ENCODE data around the gene RNF5.

Gene RNF5

GRCh38 chr6:32214126-32214525 lies 35.9 kb downstream of the RNF5 start:
- H3K27ac ChIP-seq (ENCODE audit: low read depth, low read length), result no peak overlapping the region
- no peaks in the 10 kb centered on the region for H3K4me1 ChIP-seq (ENCODE audit: control insufficient read depth, insufficient read depth, low read length, unreplicated experiment)
- H3K4me3 ChIP-seq (ENCODE audit: low read depth, low read length), result no peak overlapping the region
- H3K79me2 ChIP-seq (ENCODE audit: control insufficient read depth, insufficient read depth, low read length, unreplicated experiment), result no peaks in the 10 kb centered on the region
- no peak overlapping the region for H2AFZ ChIP-seq (ENCODE audit: low read length, unreplicated experiment)
- H3K27me3 ChIP-seq (ENCODE audit: insufficient read depth, low read length), result peaks cover 19% of the 10 kb centered on the region
- no peaks in the 10 kb centered on the region for H3K36me3 ChIP-seq (ENCODE audit: insufficient read depth, low read length)

GRCh38 chr6:32215617-32216016 lies 37.4 kb downstream of the RNF5 start:
- no peaks in the 10 kb centered on the region for H3K4me1 ChIP-seq (ENCODE audit: control insufficient read depth, insufficient read depth, low read length, unreplicated experiment)
- H3K79me2 ChIP-seq (ENCODE audit: control insufficient read depth, insufficient read depth, low read length, unreplicated experiment), result no peaks in the 10 kb centered on the region
- no peaks in the 10 kb centered on the region for H3K36me3 ChIP-seq (ENCODE audit: insufficient read depth, low read length)
- H2AFZ ChIP-seq (ENCODE audit: low read length, unreplicated experiment), result no peak overlapping the region
- H3K27ac ChIP-seq (ENCODE audit: low read depth, low read length), result no peak overlapping the region
- peaks cover 23% of the 10 kb centered on the region for H3K27me3 ChIP-seq (ENCODE audit: insufficient read depth, low read length)
- no peak overlapping the region for H3K4me3 ChIP-seq (ENCODE audit: low read depth, low read length)

GRCh38 chr6:32216285-32216684 lies 38.1 kb downstream of the RNF5 start:
- Histone ChIP-seq H3K36me3 (ENCODE audit: insufficient read depth, low read length) (no peaks in the 10 kb centered on the region), H3K27me3 (ENCODE audit: insufficient read depth, low read length) (peaks cover 26% of the 10 kb centered on the region), H2AFZ (ENCODE audit: low read length, unreplicated experiment) (no peak overlapping the region), H3K4me3 (ENCODE audit: low read depth, low read length) (no peak overlapping the region), H3K4me1 (ENCODE audit: control insufficient read depth, insufficient read depth, low read length, unreplicated experiment) (no peaks in the 10 kb centered on the region), H3K27ac (ENCODE audit: low read depth, low read length) (no peak overlapping the region), H3K79me2 (ENCODE audit: control insufficient read depth, insufficient read depth, low read length, unreplicated experiment) (no peaks in the 10 kb centered on the region)

- H3K79me2 ChIP-seq (ENCODE audit: control insufficient read depth, insufficient read depth, low read length, unreplicated experiment), result no peaks in the 10 kb centered on the region
- H3K4me3 ChIP-seq (ENCODE audit: low read depth, low read length), result no peak overlapping the region
- H2AFZ ChIP-seq (ENCODE audit: low read length, unreplicated experiment), result no peak overlapping the region
- no peak overlapping the region for H3K27ac ChIP-seq (ENCODE audit: low read depth, low read length)
- no peaks in the 10 kb centered on the region for H3K36me3 ChIP-seq (ENCODE audit: insufficient read depth, low read length)
- peaks cover 26% of the 10 kb centered on the region for H3K27me3 ChIP-seq (ENCODE audit: insufficient read depth, low read length)
- no peaks in the 10 kb centered on the region for H3K4me1 ChIP-seq (ENCODE audit: control insufficient read depth, insufficient read depth, low read length, unreplicated experiment)
These were observed 38.8 kb downstream of the RNF5 start for GRCh38 chr6:32216998-32217397.

GRCh38 chr6:32218167-32218566 lies 40.0 kb downstream of the RNF5 start:
- H3K4me1 ChIP-seq (ENCODE audit: control insufficient read depth, insufficient read depth, low read length, unreplicated experiment), result no peaks in the 10 kb centered on the region
- no peak overlapping the region for H2AFZ ChIP-seq (ENCODE audit: low read length, unreplicated experiment)
- no peaks in the 10 kb centered on the region for H3K36me3 ChIP-seq (ENCODE audit: insufficient read depth, low read length)
- no peak overlapping the region for H3K27ac ChIP-seq (ENCODE audit: low read depth, low read length)
- no peaks in the 10 kb centered on the region for H3K79me2 ChIP-seq (ENCODE audit: control insufficient read depth, insufficient read depth, low read length, unreplicated experiment)
- H3K27me3 ChIP-seq (ENCODE audit: insufficient read depth, low read length), result peaks cover 26% of the 10 kb centered on the region
- H3K4me3 ChIP-seq (ENCODE audit: low read depth, low read length), result no peak overlapping the region

- no peaks in the 10 kb centered on the region for H3K79me2 ChIP-seq (ENCODE audit: control insufficient read depth, insufficient read depth, low read length, unreplicated experiment)
- no peak overlapping the region for H2AFZ ChIP-seq (ENCODE audit: low read length, unreplicated experiment)
- no peaks in the 10 kb centered on the region for H3K4me1 ChIP-seq (ENCODE audit: control insufficient read depth, insufficient read depth, low read length, unreplicated experiment)
- H3K4me3 ChIP-seq (ENCODE audit: low read depth, low read length), result no peak overlapping the region
- no peak overlapping the region for H3K27ac ChIP-seq (ENCODE audit: low read depth, low read length)
- H3K27me3 ChIP-seq (ENCODE audit: insufficient read depth, low read length), result peaks cover 26% of the 10 kb centered on the region
- no peaks in the 10 kb centered on the region for H3K36me3 ChIP-seq (ENCODE audit: insufficient read depth, low read length)
These were observed 41.8 kb downstream of the RNF5 start for GRCh38 chr6:32220021-32220420.

GRCh38 chr6:32222333-32223230 lies 44.4 kb downstream of the RNF5 start:
- Histone ChIP-seq H3K27me3 (ENCODE audit: insufficient read depth, low read length) (peaks cover 20% of the 10 kb centered on the region), H3K79me2 (ENCODE audit: control insufficient read depth, insufficient read depth, low read length, unreplicated experiment) (no peaks in the 10 kb centered on the region), H3K4me1 (ENCODE audit: control insufficient read depth, insufficient read depth, low read length, unreplicated experiment) (no peaks in the 10 kb centered on the region), H3K36me3 (ENCODE audit: insufficient read depth, low read length) (no peaks in the 10 kb centered on the region), H3K27ac (ENCODE audit: low read depth, low read length) (no peak overlapping the region), H3K4me3 (ENCODE audit: low read depth, low read length) (no peak overlapping the region), H2AFZ (ENCODE audit: low read length, unreplicated experiment) (no peak overlapping the region)

GRCh38 chr6:32223258-32224235 lies 45.3 kb downstream of the RNF5 start, which contains the start of gene NOTCH4:
Gene NOTCH4, minus strand, starts transcription at chr6:32224067. Its CDS starts 139 bp downstream, at chr6:32223928.
- H3K27ac ChIP-seq (ENCODE audit: low read depth, low read length), result no peak within 1 kb of the TSS
- H2AFZ ChIP-seq (ENCODE audit: low read length, unreplicated experiment), result no peak within 1 kb of the TSS
- H3K4me1 ChIP-seq (ENCODE audit: control insufficient read depth, insufficient read depth, low read length, unreplicated experiment), result no peaks in the 10 kb centered on the region
- peaks cover 12% of the 10 kb centered on the region for H3K27me3 ChIP-seq (ENCODE audit: insufficient read depth, low read length)
- H3K79me2 ChIP-seq (ENCODE audit: control insufficient read depth, insufficient read depth, low read length, unreplicated experiment), result no peaks in the 10 kb centered on the region
- no peak within 1 kb of the TSS for H3K4me3 ChIP-seq (ENCODE audit: low read depth, low read length)
- no peaks in the 10 kb centered on the region for H3K36me3 ChIP-seq (ENCODE audit: insufficient read depth, low read length)

- H3K4me3 ChIP-seq (ENCODE audit: low read depth, low read length), result no peak overlapping the region
- no peak overlapping the region for H3K27ac ChIP-seq (ENCODE audit: low read depth, low read length)
- no peaks in the 10 kb centered on the region for H3K36me3 ChIP-seq (ENCODE audit: insufficient read depth, low read length)
- H3K4me1 ChIP-seq (ENCODE audit: control insufficient read depth, insufficient read depth, low read length, unreplicated experiment), result no peaks in the 10 kb centered on the region
- H3K27me3 ChIP-seq (ENCODE audit: insufficient read depth, low read length), result peaks cover 7% of the 10 kb centered on the region; the same call in 1 of the 2 replicates
- H2AFZ ChIP-seq (ENCODE audit: low read length, unreplicated experiment), result no peak overlapping the region
- no peaks in the 10 kb centered on the region for H3K79me2 ChIP-seq (ENCODE audit: control insufficient read depth, insufficient read depth, low read length, unreplicated experiment)
These were observed 46.5 kb downstream of the RNF5 start for GRCh38 chr6:32224696-32225095.

GRCh38 chr6:32226434-32226833 lies 48.2 kb downstream of the RNF5 start:
- no peak overlapping the region for H3K27ac ChIP-seq (ENCODE audit: low read depth, low read length)
- H3K27me3 ChIP-seq (ENCODE audit: insufficient read depth, low read length), result no peaks in the 10 kb centered on the region; the same call in 1 of the 2 replicates
- H3K4me3 ChIP-seq (ENCODE audit: low read depth, low read length), result no peak overlapping the region
- H2AFZ ChIP-seq (ENCODE audit: low read length, unreplicated experiment), result no peak overlapping the region
- no peaks in the 10 kb centered on the region for H3K79me2 ChIP-seq (ENCODE audit: control insufficient read depth, insufficient read depth, low read length, unreplicated experiment)
- no peaks in the 10 kb centered on the region for H3K4me1 ChIP-seq (ENCODE audit: control insufficient read depth, insufficient read depth, low read length, unreplicated experiment)
- H3K36me3 ChIP-seq (ENCODE audit: insufficient read depth, low read length), result no peaks in the 10 kb centered on the region

All from ACC112 (cell line).